Prostate gland (tissue), 2 donors: ENCODE measurements around the gene NAV2. TPM values are rescaled to one million over a fixed set of nuclear protein-coding genes. Genes with fewer than 3 reads are reported as not detected.
"Not testable (repeated sequence)": the region's sequence is repeated elsewhere in the genome, so short reads cannot be mapped to it uniquely, and the experiment has no call there.

Source experiments
- DNase-seq: peaks from one replicate; pipeline ENCODE4 v3.0.0-alpha.2; 2019; ENCODE audit warnings: low spot score
- H3K27ac ChIP-seq, 2 donors: fragments of 200-600 bp; sonication (generic); 2 replicates each; pipeline ENCODE4 v1.5.1; 2017 to 2019
- H3K27me3 ChIP-seq: fragments of 200-600 bp; sonication (generic); replicated peaks from 2 replicates; pipeline ENCODE4 v1.5.1; 2019; ENCODE audit not compliant: insufficient read depth
- H3K36me3 ChIP-seq, 2 donors: fragments of 200-600 bp; sonication (generic); 1 replicate in 1 of 2; 2 replicates in 1 of 2; pipeline versions ENCODE4 v1.5.1 to v1.8.1; 2017 to 2019
- H3K4me1 ChIP-seq: fragments of 200-600 bp; sonication (generic); replicated peaks from 2 replicates; pipeline ENCODE4 v1.5.1; 2019
- H3K4me3 ChIP-seq, 2 donors: fragments of 200-600 bp; sonication (generic); 2 replicates each; pipeline ENCODE4 v1.5.1; 2017 to 2019
- H3K9me3 ChIP-seq: fragments of 200-600 bp; sonication (generic); 2 replicates; pipeline ENCODE4 v1.5.1; 2017
- POLR2A ChIP-seq: fragments of 450-650 bp; IDR thresholded peaks from one replicate; pipeline ENCODE4 v1.6.1; 2016; ENCODE audit warnings: antibody characterized with exemption, mild to moderate bottlenecking
- POLR2AphosphoS5 ChIP-seq: sonication (generic); formaldehyde crosslinking; IDR thresholded peaks from one replicate; pipeline ENCODE4 v1.6.1; 2017; ENCODE audit warnings: antibody characterized with exemption
- WGBS: methylation state at CpG from one replicate; pipeline ENCODE4 v1.1.5; 2018; 5-methylcytosine and 5-hydroxymethylcytosine counted together
- intact Hi-C: fragments of 100-400 bp; cut with DNase I; formaldehyde crosslinking; loops from one replicate; pipeline ENCODE4 v1.14.2; 2022
- total RNA-seq, 2 donors: library from RNA; depleted of rRNA; stranded (reverse); fragments of >200 nt; gene quantifications; one replicate each; pipeline ENCODE4 v1.1.0, GENCODE V29; 2016
- TF ChIP-seq, protein P1 (sequence below), 4 experiments: fragments of 200-600 bp in 2 of 4; fragments of 450-650 bp in 2 of 4; sonication (generic) in 2 of 4; IDR thresholded peaks; 1 replicate in 3 of 4; 2 replicates in 1 of 4; pipeline ENCODE4 v1.5.1; 2016 to 2019; ENCODE audit warnings: antibody characterized with exemption in 4 of 4, mild to moderate bottlenecking in 2 of 4, moderate library complexity in 2 of 4

The NAV2 gene
- total RNA-seq, 2 donors from 2014 or later, result 17.1 to 26.6 TPM

DNA sequence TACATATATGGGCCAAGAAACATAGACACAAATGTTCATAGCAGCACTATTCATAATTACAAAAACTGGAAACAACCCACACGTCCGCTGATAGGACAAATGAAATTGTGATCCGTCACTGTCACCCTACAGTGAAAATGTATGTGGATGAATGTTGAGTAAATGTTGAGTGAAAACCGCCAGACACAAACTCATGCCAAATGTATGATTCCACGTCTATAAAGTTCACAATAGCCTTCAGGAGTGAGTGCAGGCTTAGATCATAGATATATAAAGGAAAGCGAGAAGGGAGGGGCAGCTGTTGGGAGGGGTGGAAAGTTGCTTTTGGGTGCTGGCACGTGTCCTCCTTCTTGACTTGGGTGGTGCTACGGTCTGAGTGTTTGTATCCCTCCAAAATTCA, 414.1 kb downstream of the NAV2 start:
- intact Hi-C loops, result loop anchor here (5.0 kb wide), 1 partner anchor 231 kb away; no protein-coding TSS in a partner anchor
- no peak for TF ChIP-seq POLR2A
- TF ChIP-seq POLR2AphosphoS5, result no peak
- TF ChIP-seq, protein P1, sequence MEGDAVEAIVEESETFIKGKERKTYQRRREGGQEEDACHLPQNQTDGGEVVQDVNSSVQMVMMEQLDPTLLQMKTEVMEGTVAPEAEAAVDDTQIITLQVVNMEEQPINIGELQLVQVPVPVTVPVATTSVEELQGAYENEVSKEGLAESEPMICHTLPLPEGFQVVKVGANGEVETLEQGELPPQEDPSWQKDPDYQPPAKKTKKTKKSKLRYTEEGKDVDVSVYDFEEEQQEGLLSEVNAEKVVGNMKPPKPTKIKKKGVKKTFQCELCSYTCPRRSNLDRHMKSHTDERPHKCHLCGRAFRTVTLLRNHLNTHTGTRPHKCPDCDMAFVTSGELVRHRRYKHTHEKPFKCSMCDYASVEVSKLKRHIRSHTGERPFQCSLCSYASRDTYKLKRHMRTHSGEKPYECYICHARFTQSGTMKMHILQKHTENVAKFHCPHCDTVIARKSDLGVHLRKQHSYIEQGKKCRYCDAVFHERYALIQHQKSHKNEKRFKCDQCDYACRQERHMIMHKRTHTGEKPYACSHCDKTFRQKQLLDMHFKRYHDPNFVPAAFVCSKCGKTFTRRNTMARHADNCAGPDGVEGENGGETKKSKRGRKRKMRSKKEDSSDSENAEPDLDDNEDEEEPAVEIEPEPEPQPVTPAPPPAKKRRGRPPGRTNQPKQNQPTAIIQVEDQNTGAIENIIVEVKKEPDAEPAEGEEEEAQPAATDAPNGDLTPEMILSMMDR (IDR thresholded peaks at IDR 0.05), result no peak
- Histone ChIP-seq H3K9me3 (no peaks in the 10 kb centered on the region), H3K36me3 (no peaks in the 10 kb centered on the region), H3K27me3 (no peaks in the 10 kb centered on the region), H3K27ac (no peak overlapping the region), H3K4me3 (no peak overlapping the region), H3K4me1 (no peaks in the 10 kb centered on the region)
- DNase-seq, result no peak
- WGBS, result 84% methylated on average over 8 of the region's 8 CpGs

DNA sequence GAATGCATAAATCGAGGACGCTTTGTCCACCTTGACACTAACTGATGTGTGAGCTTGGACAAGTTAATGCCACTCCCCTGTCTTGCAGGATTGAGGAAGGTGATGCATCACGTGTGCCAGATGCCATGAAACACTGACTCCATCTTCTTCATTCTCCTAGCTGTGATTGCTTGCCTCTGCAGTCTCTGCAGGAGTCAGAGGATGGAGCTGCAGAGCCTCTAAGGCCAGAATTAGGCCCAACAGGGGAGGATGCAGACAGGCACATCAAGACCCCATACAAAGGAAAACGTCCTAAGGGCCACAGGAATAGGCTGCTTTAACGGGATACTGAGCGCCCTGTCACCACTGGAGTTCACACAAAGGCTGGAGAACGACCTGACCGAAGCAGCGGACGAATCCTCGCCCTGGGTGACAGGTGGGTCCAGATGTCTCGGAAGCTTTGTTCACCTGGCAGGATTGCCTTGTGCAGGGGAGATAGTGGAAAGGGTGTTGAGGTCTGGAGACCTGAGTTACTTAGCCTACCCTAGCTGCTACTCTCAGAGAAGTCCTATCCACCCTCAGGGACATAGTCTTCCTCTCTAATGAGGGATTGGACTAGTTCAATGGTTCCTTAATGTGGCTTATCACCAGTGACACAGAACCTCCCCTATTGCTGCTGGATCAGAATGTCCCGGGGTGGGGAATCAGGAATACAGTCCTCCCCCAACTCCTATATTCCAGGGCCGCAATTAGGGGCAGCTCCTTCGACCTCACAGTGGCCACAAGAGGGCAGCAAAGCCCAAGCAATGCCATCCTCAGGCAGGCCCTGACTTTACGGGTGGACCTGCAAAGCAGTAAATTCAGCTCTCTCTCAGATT, 415.3 kb downstream of the NAV2 start:
- peak; percentile 57 for DNase-seq
- Histone ChIP-seq H3K4me3 (no peak overlapping the region), H3K27me3 (no peaks in the 10 kb centered on the region), H3K4me1 (no peaks in the 10 kb centered on the region), H3K27ac (no peak overlapping the region), H3K36me3 (no peaks in the 10 kb centered on the region), H3K9me3 (no peaks in the 10 kb centered on the region)
- 68% methylated on average over 16 of the region's 16 CpGs for WGBS
- intact Hi-C loops, result loop anchor here (2.0 to 5.0 kb wide), 2 partner anchors 177 to 229 kb away; no protein-coding TSS in a partner anchor
- TF ChIP-seq, protein P1 (IDR thresholded peaks at IDR 0.05), result peak; percentile 64 to 81 (median 75)
- no peak for TF ChIP-seq POLR2AphosphoS5
- TF ChIP-seq POLR2A, result no peak

DNA sequence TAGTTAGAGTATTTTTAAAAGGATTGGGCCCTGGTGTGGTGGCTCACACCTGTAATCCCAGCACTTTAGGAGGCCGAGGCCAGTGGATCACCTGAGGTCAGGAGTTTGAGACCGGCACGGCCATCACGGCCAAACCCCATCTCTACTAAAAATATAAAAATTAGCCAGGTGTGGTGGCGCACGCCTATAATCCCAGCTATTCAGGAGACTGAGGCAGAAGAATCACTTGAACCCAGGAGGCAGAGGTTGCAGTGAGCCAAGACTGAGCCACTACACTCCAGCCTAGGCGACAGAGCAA, 415.8 kb downstream of the NAV2 start:
- not testable (repeated sequence) for H3K4me1 ChIP-seq, H3K9me3 ChIP-seq, H3K4me3 ChIP-seq, DNase-seq, H3K36me3 ChIP-seq, H3K27ac ChIP-seq, H3K27me3 ChIP-seq
- 90% methylated on average over 7 of the region's 7 CpGs for WGBS
- intact Hi-C loops, result loop anchor here (2.0 to 5.0 kb wide), 2 partner anchors 178 to 229 kb away; no protein-coding TSS in a partner anchor

DNA sequence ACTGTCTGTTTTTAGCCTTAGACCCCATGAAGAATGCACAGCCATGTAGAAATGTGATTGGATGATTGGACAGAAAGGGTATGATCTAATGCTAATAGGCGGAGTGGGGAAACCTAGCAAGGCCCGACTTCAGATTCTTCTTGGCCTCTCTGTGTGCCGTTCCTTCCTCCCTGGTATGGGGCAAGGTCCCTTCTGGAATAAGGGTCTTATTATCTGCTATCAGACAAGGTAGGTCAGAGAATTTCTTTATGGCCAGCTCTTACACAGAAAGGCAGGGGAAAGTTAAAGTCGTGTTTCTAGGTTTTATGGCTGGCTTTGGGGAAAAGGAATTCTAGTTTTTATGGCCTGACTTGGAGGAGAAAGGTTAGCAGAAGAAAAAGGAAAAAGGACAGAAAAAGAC, 417.0 kb downstream of the NAV2 start:
- intact Hi-C loops, result loop anchor here (2.0 to 5.0 kb wide), 3 partner anchors 179 to 572 kb away; no protein-coding TSS in a partner anchor
- Histone ChIP-seq H3K27ac (no peak overlapping the region), H3K4me3 (no peak overlapping the region), H3K4me1 (no peaks in the 10 kb centered on the region), H3K36me3 (no peaks in the 10 kb centered on the region), H3K9me3 (no peaks in the 10 kb centered on the region), H3K27me3 (no peaks in the 10 kb centered on the region)
- no peak for DNase-seq
- 72% methylated on average over 4 of the region's 4 CpGs for WGBS
- TF ChIP-seq POLR2A (no peak), POLR2AphosphoS5 (no peak)
- TF ChIP-seq, protein P1 (IDR thresholded peaks at IDR 0.05), result no peak

DNA sequence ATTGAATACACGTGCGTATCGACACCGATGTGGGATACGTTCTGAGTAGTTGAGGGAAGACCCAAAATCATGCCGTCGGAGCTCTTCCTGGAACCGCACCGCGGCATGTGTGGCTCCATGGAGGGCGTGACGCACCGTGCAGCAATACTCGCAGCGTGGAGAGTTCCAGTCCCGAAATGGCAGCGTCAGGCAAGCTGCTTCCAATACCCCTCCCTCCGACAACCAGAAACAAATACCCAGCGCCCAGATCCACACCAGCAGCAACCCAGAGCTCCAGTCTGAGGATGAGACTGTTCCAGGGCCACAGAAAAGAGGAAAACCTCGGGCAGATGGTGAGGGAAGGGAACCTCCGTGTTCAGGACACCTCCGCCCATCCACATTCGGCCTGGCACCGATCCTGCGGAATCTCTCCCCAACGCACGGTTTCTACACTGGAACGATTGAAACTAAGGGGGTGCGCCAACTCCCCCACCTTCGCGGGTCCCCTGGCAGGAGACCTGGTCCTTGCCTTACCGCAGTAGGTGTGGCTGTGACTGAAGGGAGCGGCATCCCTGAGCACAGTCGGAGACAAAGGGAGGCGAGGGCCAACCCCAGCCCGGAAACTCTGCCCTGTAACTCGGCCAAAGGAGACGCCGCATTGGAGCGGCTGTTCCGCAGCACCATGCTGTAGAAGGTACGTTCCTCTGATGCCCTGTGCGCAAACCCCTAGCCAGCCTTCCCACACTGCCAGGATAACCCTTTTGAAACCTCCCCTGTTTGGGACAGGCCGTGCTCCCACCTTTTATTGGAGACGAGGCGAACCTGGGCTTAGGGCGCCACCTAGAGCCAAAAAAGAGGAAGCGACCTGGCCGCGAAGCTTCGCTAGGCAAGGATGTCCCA, 419.4 kb downstream of the NAV2 start:
- Histone ChIP-seq H3K27me3 (no peaks in the 10 kb centered on the region), H3K27ac (no peak overlapping the region), H3K9me3 (no peaks in the 10 kb centered on the region), H3K4me3 (peak overlapping the region; percentile 16 to 26), H3K4me1 (no peaks in the 10 kb centered on the region), H3K36me3 (no peaks in the 10 kb centered on the region)
- intact Hi-C loops, result loop anchor here (1.0 to 5.0 kb wide), 2 partner anchors 181 to 575 kb away; no protein-coding TSS in a partner anchor
- no peak for TF ChIP-seq POLR2A
- TF ChIP-seq, protein P1 (IDR thresholded peaks at IDR 0.05), result peak; percentile 44 to 88 (median 69)
- DNase-seq, result peak; percentile 50
- 20% methylated on average over 51 of the region's 51 CpGs for WGBS
